Measurements from ENCODE around the gene RBM28. TPM values are rescaled to one million over a fixed set of nuclear protein-coding genes. Genes with fewer than 3 reads are reported as not detected.

RBM28 gene
- total RNA-seq, 1 experiment from 2014 or later: 70.0 TPM

- DNase-seq: no peak
Observed at GRCh38 chr7:128389085-128389617, 45.4 kb upstream of the RBM28 start.

More at GRCh38 chr7:128389085-128389617, 45.4 kb upstream of the RBM28 start:
- Histone ChIP-seq H4K8ac (replicated peaks; ENCODE audit: insufficient read length, low read depth, low read length) (no peak overlapping the region), H4K20me1 (ENCODE audit: control insufficient read depth, insufficient read depth, insufficient read length) (peaks cover 2% of the 10 kb centered on the region), H4K5ac (ENCODE audit: insufficient read length, low read depth, low read length) (no peak overlapping the region), H3T11ph (ENCODE audit: low read length) (no peak overlapping the region), H3K14ac (ENCODE audit: insufficient read depth, low read length) (no peak overlapping the region), H2BK120ac (ENCODE audit: low read depth, low read length, poor library complexity, severe bottlenecking) (no peak overlapping the region), H3K9me3 (ENCODE audit: control insufficient read depth, low read depth, low read length) (no peaks in the 10 kb centered on the region), H2BK15ac (ENCODE audit: low read depth, low read length) (no peak overlapping the region), H3K79me1 (ENCODE audit: insufficient read depth, low read depth, low read length, poor library complexity, severe bottlenecking) (no peaks in the 10 kb centered on the region), H4K91ac (ENCODE audit: insufficient read length, low read depth, low read length) (no peak overlapping the region), H2BK5ac (ENCODE audit: insufficient read length, low read length) (no peak overlapping the region), H3K27ac (ENCODE audit: insufficient read length, low read depth, low read length) (no peak overlapping the region), H3K18ac (ENCODE audit: insufficient read length, low read depth, low read length) (no peak overlapping the region), H2AK5ac (ENCODE audit: insufficient read length, low read length) (no peak overlapping the region), H3K23ac (ENCODE audit: insufficient read length, low read depth, low read length) (no peak overlapping the region), H2BK12ac (ENCODE audit: insufficient read length, low read depth, low read length) (no peak overlapping the region), H3K56ac (ENCODE audit: insufficient read length, low read depth, low read length) (no peak overlapping the region), H3K4ac (ENCODE audit: low read depth, low read length) (no peak overlapping the region), H3K9ac (ENCODE audit: extremely low read depth, insufficient read length, low read length) (no peak overlapping the region), H3K4me2 (ENCODE audit: insufficient read depth, insufficient read length, low read length) (no peak overlapping the region), H3K27me3 (ENCODE audit: insufficient read depth, low read length) (no peaks in the 10 kb centered on the region; the same call in 1 of the 2 replicates), H3K79me2 (ENCODE audit: insufficient read depth, low read length) (no peaks in the 10 kb centered on the region), H2BK20ac (ENCODE audit: low read depth, low read length, poor library complexity, severe bottlenecking) (no peak overlapping the region), H3K23me2 (ENCODE audit: insufficient read length, low read depth, low read length, poor library complexity, severe bottlenecking) (no peaks in the 10 kb centered on the region), H2AFZ (ENCODE audit: low read length) (no peak overlapping the region), H3K4me1 (ENCODE audit: insufficient read depth, low read length) (no peaks in the 10 kb centered on the region)
- H3K27ac Mint-ChIP-seq: no peak overlapping the region
- peaks cover 29 to 31% of the 10 kb centered on the region in 2 experiments for H3K4me1 Mint-ChIP-seq
- H3K4me3 Mint-ChIP-seq: no peak overlapping the region
- peaks cover 0 to 2% (median 0%) of the 10 kb centered on the region in 3 experiments; a peak in 3 of 7 replicates for H3K36me3 Mint-ChIP-seq (ENCODE audit: insufficient read depth in 1 of 3, low read depth in 3 of 3)
- peaks cover 21% of the 10 kb centered on the region for H3K27me3 Mint-ChIP-seq (ENCODE audit: low read depth)
- no CpG with 5 or more reads among the region's 2 CpGs for WGBS (ENCODE audit: extremely low coverage, insufficient read length, low lambda C conversion rate)
- H3K9me3 Mint-ChIP-seq: no peaks in the 10 kb centered on the region
- TF ChIP-seq CTCF (conservative IDR thresholded peaks at IDR 0.05): peak; percentile 20; the same call in 1 of the 3 replicates
